ENCODE measurements around the gene ARMC7. TPM values are rescaled to one million over a fixed set of nuclear protein-coding genes. Genes with fewer than 3 reads are reported as not detected.

Gene ARMC7
- total RNA-seq, 2 donors from 2014 or later: 20.5 to 20.7 TPM

DNA sequence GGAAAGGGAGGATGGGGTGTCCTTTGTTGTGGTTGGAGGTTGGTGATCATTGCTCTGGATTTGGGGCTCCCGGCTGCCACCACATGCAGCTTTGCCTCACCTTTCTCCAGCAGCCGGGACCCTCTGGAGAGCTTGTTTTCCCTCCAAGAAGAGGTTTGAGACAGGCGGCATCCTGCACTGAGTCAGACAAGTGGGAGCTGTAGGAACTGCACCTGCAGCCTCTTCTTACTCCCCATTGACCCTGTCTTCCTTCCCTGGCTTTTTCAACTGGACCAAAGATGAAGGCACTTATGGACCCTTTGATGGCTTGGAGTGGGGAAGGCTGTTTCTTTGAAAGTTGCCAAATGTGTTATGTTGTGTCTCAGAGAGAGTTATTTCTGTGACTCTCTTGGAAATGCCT lies 46.1 kb upstream of the ARMC7 start:
- no peaks in the 10 kb centered on the region for H3K27me3 ChIP-seq
- H3K9ac ChIP-seq (ENCODE audit: low read depth in 2 of 2, low read length in 2 of 2): no peak overlapping the region
- no peaks in the 10 kb centered on the region for H3K9me3 ChIP-seq
- DNase-seq: no peak
- H3K4me3 ChIP-seq: no peak overlapping the region
- peaks cover 3% of the 10 kb centered on the region for H3K36me3 ChIP-seq
- no peak overlapping the region for H3K27ac ChIP-seq
- intact Hi-C loops (cut with DNase I): no loop called here
- H3K4me1 ChIP-seq: no peaks in the 10 kb centered on the region
- TF ChIP-seq, protein P1, sequence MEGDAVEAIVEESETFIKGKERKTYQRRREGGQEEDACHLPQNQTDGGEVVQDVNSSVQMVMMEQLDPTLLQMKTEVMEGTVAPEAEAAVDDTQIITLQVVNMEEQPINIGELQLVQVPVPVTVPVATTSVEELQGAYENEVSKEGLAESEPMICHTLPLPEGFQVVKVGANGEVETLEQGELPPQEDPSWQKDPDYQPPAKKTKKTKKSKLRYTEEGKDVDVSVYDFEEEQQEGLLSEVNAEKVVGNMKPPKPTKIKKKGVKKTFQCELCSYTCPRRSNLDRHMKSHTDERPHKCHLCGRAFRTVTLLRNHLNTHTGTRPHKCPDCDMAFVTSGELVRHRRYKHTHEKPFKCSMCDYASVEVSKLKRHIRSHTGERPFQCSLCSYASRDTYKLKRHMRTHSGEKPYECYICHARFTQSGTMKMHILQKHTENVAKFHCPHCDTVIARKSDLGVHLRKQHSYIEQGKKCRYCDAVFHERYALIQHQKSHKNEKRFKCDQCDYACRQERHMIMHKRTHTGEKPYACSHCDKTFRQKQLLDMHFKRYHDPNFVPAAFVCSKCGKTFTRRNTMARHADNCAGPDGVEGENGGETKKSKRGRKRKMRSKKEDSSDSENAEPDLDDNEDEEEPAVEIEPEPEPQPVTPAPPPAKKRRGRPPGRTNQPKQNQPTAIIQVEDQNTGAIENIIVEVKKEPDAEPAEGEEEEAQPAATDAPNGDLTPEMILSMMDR (IDR thresholded peaks at IDR 0.05): no peak

DNA sequence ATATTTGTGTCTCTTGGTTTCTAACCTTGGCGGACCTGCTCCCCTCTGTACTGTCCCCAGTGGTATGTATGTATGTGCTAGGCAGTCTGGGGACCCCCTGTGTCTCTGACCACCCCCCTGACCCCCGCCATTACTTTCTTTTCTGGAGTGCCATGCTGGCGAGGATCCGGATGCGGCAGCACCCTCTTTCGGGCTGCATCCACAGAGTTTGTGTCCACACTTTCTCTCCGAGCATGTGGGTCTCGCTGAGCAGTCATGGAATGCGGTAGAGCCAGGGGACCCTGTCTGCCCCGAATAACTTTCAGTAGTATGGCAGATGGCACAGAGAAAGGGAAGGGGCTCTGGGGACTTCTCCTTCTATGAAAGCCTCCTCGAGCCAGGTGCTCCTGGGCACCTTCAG lies 45.7 kb upstream of the ARMC7 start:
- TF ChIP-seq, protein P1 (IDR thresholded peaks at IDR 0.05): no peak
- no peaks in the 10 kb centered on the region for H3K4me1 ChIP-seq
- intact Hi-C loops (cut with DNase I): no loop called here
- no peak overlapping the region for H3K9ac ChIP-seq (ENCODE audit: low read depth in 2 of 2, low read length in 2 of 2)
- H3K4me3 ChIP-seq: no peak overlapping the region
- DNase-seq: no peak
- no peaks in the 10 kb centered on the region for H3K27me3 ChIP-seq
- H3K27ac ChIP-seq: no peak overlapping the region
- H3K36me3 ChIP-seq: peaks cover 3% of the 10 kb centered on the region
- no peaks in the 10 kb centered on the region for H3K9me3 ChIP-seq

GRCh38 chr17:75064460-75064859 lies 45.3 kb upstream of the ARMC7 start:
- Histone ChIP-seq H3K9me3 (no peaks in the 10 kb centered on the region), H3K4me1 (no peaks in the 10 kb centered on the region), H3K27ac (no peak overlapping the region), H3K4me3 (no peak overlapping the region), H3K36me3 (peaks cover 3% of the 10 kb centered on the region), H3K27me3 (no peaks in the 10 kb centered on the region), H3K9ac (ENCODE audit: low read depth in 2 of 2, low read length in 2 of 2) (no peak overlapping the region)
- TF ChIP-seq, protein P1 (IDR thresholded peaks at IDR 0.05): no peak
- no peak for DNase-seq
- intact Hi-C loops (cut with DNase I): no loop called here

GRCh38 chr17:75064867-75065561 lies 44.8 kb upstream of the ARMC7 start:
- H3K4me1 ChIP-seq: no peaks in the 10 kb centered on the region
- H3K9me3 ChIP-seq: no peaks in the 10 kb centered on the region
- no peak overlapping the region for H3K4me3 ChIP-seq
- H3K27me3 ChIP-seq: no peaks in the 10 kb centered on the region
- no peak overlapping the region for H3K9ac ChIP-seq (ENCODE audit: low read depth in 2 of 2, low read length in 2 of 2)
- TF ChIP-seq, protein P1 (IDR thresholded peaks at IDR 0.05): no peak
- DNase-seq: no peak
- no peak overlapping the region for H3K27ac ChIP-seq
- H3K36me3 ChIP-seq: peaks cover 3% of the 10 kb centered on the region
- intact Hi-C loops (cut with DNase I): no loop called here

DNA sequence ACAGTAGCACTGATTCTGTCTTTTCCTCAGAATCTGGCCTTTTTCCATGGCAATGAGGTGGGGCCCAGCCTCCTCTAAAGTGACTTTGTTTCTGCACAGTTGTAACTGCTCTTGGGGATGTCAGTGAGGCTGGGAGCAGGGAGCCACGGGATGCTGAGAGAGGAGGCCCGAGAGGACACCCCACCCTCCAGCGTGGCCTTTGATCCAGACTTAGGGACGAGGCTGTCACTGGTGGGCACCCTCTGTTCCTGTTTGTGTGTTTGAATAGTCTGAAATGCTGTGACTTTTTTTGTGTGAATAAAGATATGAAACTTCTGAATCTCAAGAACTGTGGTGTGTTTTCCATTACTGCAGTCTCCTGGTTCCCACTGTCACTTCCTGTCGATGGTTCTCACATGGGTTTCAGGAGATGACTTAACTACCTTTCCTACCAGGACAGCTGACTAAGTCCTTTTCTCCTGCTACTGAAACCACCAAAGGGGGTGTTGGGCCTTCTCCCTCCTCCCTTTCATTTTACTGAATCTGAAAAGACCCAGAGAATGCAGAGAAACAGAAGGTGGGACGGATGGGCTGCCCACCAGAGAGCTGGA lies 44.1 kb upstream of the ARMC7 start:
- Histone ChIP-seq H3K27ac (no peak overlapping the region), H3K9me3 (no peaks in the 10 kb centered on the region), H3K9ac (ENCODE audit: low read depth in 2 of 2, low read length in 2 of 2) (no peak overlapping the region), H3K4me3 (no peak overlapping the region), H3K36me3 (peaks cover 3% of the 10 kb centered on the region), H3K4me1 (no peaks in the 10 kb centered on the region), H3K27me3 (no peaks in the 10 kb centered on the region)
- TF ChIP-seq, protein P1 (IDR thresholded peaks at IDR 0.05): no peak
- no peak for DNase-seq
- intact Hi-C loops (cut with DNase I): no loop called here

All from colonic mucosa (tissue), 4 donors.